Liver (tissue), 3 donors: ENCODE data around the gene MAMDC2.

Experiments used
- CTCF ChIP-seq: fragments of 150-350 bp; IDR thresholded peaks from 2 replicates; pipeline ENCODE4 v1.5.1; 2017; ENCODE audit warnings: improper control_type of control experiment, low read depth, low read length; ENCODE audit not compliant: missing input control
- GABPA ChIP-seq, 2 donors: IDR thresholded peaks in 1 of 2; conservative IDR thresholded peaks in 1 of 2; 2 replicates each; pipeline ENCODE4 v1.6.1; 2016; ENCODE audit warnings: antibody characterized with exemption in 2 of 2, mild to moderate bottlenecking in 1 of 2, moderate library complexity in 1 of 2
- JUND ChIP-seq, 2 donors: IDR thresholded peaks; 2 replicates each; pipeline ENCODE4 v1.6.1; 2016; ENCODE audit warnings: antibody characterized with exemption in 2 of 2
- MAX ChIP-seq: IDR thresholded peaks from 2 replicates; pipeline ENCODE4 v1.6.1; 2016; ENCODE audit warnings: antibody characterized with exemption
- REST ChIP-seq: IDR thresholded peaks from 2 replicates; pipeline ENCODE4 v1.6.1; 2016; ENCODE audit warnings: antibody characterized with exemption, mild to moderate bottlenecking
- SP1 ChIP-seq: IDR thresholded peaks from 2 replicates; pipeline ENCODE4 v1.6.1; 2018; ENCODE audit warnings: antibody characterized with exemption, mild to moderate bottlenecking
- TAF1 ChIP-seq: conservative IDR thresholded peaks from 2 replicates; pipeline ENCODE4 v1.6.1; 2016; ENCODE audit warnings: antibody characterized with exemption, mild to moderate bottlenecking
- YY1 ChIP-seq: IDR thresholded peaks from 2 replicates; pipeline ENCODE4 v1.6.1; 2016; ENCODE audit warnings: antibody characterized with exemption, mild to moderate bottlenecking
- TF ChIP-seq, protein P1 (sequence below): IDR thresholded peaks from 2 replicates; pipeline ENCODE4 v1.6.1; 2016; ENCODE audit warnings: antibody characterized with exemption
- donor health status: healthy.
- donor health status: healthy.

- TF ChIP-seq CTCF (no peak), TAF1 (no peak), SP1 (no peak), REST (no peak), YY1 (no peak), JUND (IDR thresholded peaks at IDR 0.05) (no peak), MAX (no peak), GABPA (IDR thresholded peaks at IDR 0.05 in 1 of 2, conservative IDR thresholded peaks at IDR 0.05 in 1 of 2) (no peak)
- TF ChIP-seq, protein P1, sequence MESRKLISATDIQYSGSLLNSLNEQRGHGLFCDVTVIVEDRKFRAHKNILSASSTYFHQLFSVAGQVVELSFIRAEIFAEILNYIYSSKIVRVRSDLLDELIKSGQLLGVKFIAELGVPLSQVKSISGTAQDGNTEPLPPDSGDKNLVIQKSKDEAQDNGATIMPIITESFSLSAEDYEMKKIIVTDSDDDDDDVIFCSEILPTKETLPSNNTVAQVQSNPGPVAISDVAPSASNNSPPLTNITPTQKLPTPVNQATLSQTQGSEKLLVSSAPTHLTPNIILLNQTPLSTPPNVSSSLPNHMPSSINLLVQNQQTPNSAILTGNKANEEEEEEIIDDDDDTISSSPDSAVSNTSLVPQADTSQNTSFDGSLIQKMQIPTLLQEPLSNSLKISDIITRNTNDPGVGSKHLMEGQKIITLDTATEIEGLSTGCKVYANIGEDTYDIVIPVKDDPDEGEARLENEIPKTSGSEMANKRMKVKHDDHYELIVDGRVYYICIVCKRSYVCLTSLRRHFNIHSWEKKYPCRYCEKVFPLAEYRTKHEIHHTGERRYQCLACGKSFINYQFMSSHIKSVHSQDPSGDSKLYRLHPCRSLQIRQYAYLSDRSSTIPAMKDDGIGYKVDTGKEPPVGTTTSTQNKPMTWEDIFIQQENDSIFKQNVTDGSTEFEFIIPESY, result no peak
Measured at GRCh38 chr9:70011366-70011765, 32.3 kb upstream of the MAMDC2 start.
